ENCODE results near the gene ZFPL1.

Gene ZFPL1

DNA sequence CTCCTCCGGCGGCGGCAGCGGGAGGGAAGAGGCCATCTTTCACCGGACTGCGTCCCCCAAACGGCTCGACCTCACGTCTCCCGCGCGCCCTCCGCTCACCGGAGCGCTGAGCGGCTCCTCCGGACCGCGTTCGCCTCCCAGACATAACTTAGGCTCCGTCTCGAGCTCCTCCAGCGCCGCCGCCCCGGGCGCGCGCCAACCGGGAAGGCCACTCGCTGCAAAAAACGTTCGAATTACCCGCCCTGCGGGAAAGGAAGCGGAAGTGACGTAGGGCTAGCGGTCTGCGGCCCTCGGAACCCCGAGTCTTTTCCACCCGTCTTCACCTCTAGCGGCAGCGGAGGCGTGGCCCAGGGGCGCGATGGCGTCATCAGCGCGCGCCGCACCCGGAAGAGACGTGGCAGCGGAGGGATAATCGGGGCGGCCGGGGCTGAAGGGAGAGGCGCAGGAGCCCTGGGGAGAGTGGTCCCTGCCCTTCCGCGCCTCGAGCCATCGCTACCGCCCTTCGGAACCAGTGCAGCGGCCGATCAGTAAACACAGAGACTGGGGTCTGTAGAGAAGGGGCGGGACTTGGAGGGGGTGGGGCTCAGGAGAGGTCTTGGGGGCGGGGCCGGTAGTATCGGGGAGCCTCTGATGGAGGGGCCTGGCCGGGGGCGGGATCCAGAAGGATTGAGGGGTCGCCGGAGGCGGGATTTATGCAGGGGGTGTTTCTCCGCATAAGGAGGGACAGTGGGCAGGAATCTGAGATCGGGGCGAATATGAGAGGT is at the start of gene ZFPL1, which contains the start of gene CDCA5:
Gene ZFPL1 (plus strand): TSS at position 389 of the 764 bp plus-strand sequence. CDS start 477 bp downstream, outside the sequence.
Gene CDCA5 (minus strand): TSS at position 207 of the 764 bp plus-strand sequence. CDS start 62 bp downstream, at position 145.
- DNase-seq: peak; percentile 92

DNA sequence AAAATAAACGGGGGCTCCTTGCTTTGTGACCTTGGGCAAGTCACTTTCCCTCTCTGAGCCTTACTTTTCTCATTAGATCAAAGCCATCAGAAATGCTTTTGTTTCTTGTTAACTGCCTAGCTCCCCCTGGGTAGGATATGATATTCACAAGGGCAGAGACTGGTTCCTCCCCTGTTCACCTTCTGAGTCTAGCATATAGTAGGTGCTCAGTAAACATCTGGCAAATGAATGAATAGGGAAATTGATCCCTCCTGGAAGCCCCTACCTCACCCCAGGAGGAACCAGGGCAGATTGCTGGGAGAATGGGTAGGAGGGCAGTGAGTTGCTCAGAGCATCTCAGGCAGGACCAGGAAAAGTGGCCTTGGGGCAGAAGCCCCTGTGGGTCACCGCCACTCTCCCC is 49.6 kb upstream of the ZFPL1 start:
- DNase-seq: no peak

DNA sequence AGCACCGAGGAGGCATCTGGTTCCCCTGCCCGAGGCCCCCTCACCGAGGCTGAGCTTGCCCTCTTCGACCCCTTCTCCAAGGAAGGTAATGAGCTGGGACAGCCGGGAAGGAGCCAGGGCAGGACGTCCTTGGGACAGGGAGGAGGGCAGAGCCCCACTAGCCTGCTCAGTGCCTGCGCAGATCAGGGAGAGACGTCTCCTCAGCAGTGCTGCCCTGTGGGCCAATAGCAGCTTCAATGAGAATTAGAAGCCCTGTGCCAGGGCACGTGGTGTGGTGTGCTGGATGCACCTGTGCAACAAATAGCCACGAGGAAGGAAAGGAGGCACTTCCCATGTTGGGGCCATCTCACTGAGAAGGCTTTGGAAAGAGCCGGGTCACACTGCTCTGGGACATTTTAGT is 48.4 kb upstream of the ZFPL1 start:
- no peak for DNase-seq

GRCh38 chr11:65036931-65037330 is 47.1 kb upstream of the ZFPL1 start:
- DNase-seq: peak; percentile 54

DNA sequence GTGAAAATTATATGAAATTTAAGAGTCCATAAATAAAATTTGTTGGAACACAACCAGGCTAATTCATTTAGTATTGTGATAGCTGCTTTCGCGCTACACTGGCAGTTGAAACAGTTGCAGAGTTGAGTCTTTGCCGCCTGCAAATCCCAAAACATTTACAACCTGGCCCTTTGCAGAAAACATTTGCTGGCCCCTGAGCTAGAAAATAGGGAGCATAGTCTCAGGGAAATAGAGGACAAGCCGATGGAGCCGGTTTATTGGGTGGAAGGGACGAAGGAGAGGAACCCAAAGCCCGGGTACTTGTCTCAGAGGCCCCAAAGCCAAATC is 43.5 kb upstream of the ZFPL1 start:
- DNase-seq: no peak

GRCh38 chr11:65040847-65041622 is 43.0 kb upstream of the ZFPL1 start, which contains the start of gene SAC3D1:
Gene SAC3D1 (plus strand): TSS chr11:65041210. CDS start chr11:65041293, 83 bp downstream.
- DNase-seq: peak; percentile 99

DNA sequence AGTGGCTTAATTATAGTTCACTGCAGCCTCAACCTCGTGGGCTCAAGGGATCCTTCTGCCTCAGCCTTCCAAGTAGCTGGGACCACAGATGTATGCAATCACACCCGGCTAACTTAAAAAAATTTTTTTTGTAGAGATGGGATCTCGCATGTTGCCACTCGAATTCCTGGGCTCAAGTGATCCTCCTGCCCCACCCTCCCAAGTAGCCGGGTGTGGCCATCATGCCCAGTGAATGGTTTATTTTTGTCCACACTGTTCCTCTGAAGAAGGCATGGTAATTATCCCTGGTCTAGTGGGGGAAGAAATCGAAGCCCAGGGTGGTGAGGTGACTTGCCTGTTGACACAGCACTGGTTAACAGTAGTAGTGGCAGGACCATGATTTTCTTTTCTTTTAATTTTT is 41.1 kb upstream of the ZFPL1 start:
- no peak for DNase-seq

DNA sequence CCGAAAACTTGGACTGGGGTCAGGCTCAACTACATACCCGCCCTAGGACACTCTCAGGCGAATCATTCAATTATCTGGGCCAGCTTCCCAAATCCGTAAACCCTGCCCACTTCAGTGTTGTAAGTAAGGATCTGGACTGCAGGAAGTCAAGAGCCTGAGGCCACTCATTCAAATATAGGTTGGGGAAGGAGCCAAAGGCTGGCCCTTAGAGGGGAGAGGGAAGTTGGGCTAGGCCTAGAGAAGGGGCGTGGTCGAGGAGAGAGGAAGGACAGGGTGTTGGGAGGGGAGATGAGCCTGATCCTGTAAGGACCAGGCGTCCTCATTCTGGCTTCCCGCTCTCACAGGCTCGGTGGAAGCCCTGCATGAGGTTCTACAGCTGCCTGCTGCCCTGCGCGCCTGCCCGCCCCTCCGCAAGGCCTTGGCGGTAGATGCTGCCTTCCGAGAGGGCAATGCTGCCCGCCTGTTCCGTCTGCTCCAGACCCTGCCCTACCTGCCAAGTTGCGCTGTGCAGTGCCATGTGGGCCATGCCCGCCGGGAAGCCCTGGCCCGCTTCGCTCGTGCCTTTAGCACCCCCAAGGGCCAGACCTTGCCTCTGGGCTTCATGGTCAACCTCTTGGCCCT is 40.0 kb upstream of the ZFPL1 start:
- no peak for DNase-seq

- DNase-seq: no peak
Observed at GRCh38 chr11:65045061-65045460, 39.0 kb upstream of the ZFPL1 start.

DNA sequence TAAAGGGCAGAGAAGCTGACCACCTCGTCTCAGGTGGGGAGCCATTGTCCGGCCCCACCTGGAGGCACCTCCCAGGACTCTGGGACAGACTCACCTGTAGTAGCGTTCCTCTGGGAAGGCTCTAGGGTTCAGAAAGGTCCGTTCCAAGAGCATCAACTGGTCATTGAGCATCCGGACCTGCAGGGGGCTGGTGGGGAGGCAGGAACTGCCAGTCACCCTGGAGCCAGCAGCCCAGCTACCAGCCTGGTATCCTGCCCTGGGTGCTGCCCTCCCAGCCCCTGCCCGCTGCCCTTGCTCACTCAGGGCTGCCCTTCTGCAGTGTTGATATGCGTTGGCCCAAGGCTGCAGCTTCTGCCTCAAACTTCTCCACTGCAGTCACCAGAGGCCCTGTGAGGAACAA is 38.3 kb upstream of the ZFPL1 start:
- no peak for DNase-seq

DNA sequence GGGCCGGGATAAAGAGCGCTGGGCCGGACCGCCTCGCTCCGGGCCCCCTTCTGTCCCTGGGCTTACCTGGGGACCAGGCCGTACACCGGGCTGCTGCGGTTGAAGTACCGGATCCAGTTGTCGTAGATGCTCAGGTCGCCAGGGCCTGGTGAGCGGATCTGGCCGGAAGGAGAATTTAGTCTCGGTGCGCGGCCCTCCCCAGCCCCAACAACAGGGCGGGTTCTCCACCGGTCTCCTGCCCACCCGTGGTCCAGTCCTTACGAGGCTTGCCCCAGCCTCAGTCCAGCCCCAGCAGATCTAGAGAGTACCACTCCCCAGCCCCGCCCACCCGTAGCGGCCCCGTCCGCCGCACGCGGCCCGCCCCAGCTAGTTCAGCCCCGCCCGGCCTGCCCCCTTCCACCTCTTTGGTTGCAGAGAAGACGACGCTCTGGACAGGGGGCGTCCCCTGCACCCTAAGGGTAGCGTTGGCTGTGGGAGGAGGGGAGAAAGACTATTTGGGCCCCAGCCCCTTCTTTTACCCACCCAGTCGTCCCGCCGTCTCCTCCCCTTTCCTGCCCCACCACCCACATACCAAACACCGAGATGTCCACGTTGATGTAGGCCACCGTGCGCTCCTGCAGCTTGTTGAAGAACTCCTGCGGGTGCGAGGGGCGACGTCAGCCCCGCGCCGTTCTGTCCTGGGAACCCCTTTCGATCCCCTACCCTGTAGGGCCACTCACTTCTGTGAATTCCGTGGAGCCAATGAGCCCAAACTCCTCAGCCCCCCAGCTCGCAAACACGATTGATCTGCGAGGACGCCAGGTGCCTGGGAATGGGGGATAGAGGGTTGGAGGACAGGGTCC is 36.2 kb upstream of the ZFPL1 start:
- no peak for DNase-seq

GRCh38 chr11:65051398-65051858 is 32.6 kb upstream of the ZFPL1 start:
- DNase-seq: no peak

GRCh38 chr11:65053827-65054508 is 30.1 kb upstream of the ZFPL1 start:
- DNase-seq: no peak

DNA sequence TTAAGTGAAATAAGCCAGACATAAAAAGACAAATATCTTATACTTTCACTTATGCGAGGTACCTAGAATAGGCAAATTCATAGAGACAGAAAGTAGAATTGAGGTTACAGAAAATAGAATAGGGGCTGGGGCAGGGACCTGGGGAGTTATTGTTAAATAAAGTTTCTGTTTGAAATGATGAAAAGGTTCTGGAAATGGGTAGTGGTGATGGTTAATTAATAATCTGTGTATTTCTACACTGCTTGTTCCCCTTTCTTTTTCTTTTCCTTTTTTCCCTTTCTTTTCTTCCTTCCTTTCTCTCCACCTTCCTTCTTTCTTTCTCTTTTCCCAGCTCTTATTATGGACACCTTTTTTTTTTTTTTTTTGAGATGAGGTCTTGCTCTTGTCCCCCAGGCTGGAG is 28.5 kb upstream of the ZFPL1 start:
- no peak for DNase-seq

DNA sequence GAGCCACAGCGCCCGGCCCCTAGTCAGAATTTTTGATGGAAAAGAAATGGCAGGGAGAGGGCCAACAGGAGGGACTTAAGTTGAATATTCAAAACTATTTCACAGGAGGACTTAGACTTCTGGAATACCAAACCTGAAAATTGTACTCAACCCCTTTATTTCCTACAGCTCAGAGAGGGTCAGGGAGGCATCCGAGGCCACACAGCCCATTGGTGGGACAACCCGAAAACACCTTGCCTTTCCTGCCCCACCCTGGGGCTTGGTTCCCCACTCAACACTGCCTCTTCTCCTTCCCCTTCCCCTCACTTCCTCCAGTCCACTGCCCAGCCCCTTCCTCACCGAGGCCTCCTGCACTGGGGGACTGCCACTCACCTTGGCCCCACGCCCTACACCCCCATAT is 27.0 kb upstream of the ZFPL1 start:
- no peak for DNase-seq

DNA sequence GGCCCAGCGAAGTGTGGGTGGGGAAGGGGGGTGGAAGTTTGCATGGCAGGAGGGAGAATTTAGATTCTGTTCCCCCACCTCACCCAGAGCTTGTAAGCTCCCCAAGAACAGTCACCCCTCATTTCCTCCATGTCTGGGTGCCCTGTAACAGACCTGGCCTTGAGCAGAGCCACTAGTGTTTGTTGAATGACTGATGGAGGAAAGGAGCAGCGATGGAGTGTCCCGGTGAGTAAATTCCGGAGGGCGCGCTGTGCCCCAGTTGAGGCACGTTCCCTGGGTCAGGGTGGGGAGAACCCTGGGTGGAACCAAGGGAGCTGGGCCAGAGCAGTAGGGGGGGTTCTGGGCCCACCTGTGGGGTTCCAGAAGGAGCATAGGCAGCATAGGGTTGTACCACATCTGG is 26.5 kb upstream of the ZFPL1 start:
- DNase-seq: no peak

- peak; percentile 59 for DNase-seq
Observed at GRCh38 chr11:65058012-65058411, 26.0 kb upstream of the ZFPL1 start.

GRCh38 chr11:65058419-65059054 is 25.5 kb upstream of the ZFPL1 start, which contains the start of gene NAALADL1:
Gene NAALADL1 (minus strand): TSS chr11:65058553. CDS start chr11:65058521, 32 bp downstream.
- no peak for DNase-seq

- DNase-seq: no peak
Observed at GRCh38 chr11:65059523-65059922, 24.5 kb upstream of the ZFPL1 start.

- DNase-seq: no peak
Observed at GRCh38 chr11:65059959-65060824, 23.8 kb upstream of the ZFPL1 start.
